ENCODE results near the gene SERPINA1. TPM values are rescaled to one million over a fixed set of nuclear protein-coding genes. Genes with fewer than 3 reads are reported as not detected.

SERPINA1 gene
- total and polyA plus RNA-seq, 2 experiments from 2014 or later, result 0.69 to 2.6 TPM

DNA sequence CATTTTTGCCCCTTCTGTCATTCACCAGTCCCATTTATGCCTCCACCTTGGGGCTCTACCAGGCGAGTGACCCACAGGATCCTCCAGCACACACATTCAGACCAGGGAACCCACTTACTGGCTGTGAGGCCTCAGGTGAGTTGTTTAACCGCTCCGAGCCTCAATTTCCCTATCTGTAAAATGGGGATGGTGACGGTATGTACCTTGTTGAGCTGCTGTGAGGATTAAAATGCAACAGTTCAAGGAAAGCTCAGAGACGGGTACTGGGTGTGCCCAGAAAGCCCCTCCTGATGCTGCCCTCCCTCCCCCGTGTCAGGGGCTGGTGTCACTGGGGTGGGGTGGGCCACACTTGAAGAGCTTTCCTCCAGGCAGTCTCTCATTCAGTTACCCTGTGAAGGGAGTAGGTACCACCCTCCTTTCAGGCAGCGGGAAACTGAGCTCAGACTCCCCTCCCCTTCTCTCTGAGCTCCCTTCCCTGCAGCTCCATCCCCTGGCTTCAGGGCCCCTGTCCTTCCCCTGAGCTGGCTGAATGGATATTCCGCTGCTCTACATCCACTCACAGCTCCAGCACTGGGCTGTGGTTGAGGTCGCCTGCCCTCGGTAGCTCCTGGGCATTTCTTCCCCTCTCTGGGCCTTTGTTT, 1.4 kb upstream of the SERPINA1 start:
- TF ChIP-seq, protein P1, sequence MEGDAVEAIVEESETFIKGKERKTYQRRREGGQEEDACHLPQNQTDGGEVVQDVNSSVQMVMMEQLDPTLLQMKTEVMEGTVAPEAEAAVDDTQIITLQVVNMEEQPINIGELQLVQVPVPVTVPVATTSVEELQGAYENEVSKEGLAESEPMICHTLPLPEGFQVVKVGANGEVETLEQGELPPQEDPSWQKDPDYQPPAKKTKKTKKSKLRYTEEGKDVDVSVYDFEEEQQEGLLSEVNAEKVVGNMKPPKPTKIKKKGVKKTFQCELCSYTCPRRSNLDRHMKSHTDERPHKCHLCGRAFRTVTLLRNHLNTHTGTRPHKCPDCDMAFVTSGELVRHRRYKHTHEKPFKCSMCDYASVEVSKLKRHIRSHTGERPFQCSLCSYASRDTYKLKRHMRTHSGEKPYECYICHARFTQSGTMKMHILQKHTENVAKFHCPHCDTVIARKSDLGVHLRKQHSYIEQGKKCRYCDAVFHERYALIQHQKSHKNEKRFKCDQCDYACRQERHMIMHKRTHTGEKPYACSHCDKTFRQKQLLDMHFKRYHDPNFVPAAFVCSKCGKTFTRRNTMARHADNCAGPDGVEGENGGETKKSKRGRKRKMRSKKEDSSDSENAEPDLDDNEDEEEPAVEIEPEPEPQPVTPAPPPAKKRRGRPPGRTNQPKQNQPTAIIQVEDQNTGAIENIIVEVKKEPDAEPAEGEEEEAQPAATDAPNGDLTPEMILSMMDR (IDR thresholded peaks at IDR 0.05; ENCODE audit: low read depth, low read length), result no peak

DNA sequence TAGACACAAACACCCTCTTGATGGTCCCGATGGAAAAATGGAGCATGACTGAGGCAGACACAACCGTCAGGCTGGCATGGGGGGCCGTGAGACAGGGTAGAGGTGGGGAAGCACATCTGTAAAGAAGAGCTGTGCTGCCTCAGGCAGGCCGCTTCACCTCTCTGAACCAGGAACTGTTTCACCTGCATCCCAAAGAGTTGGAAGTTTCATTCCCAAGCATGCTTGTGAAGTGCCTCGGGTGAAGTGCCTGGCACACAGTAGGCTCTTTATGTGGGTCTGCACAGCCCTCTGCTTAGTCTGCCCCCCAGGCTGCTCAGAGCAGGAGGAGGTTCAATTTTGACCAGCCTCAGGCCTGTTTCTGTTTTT, 685 bp upstream of the SERPINA1 start:
- DNase-seq (ENCODE audit: low read depth in 1 of 2, low spot score in 1 of 2), result no peak
- TF ChIP-seq, protein P1 (IDR thresholded peaks at IDR 0.05; ENCODE audit: low read depth, low read length), result no peak
- H3K27me3 ChIP-seq, result no peaks in the 10 kb centered on the region
- no peaks in the 10 kb centered on the region for H3K9me3 ChIP-seq (ENCODE audit: low read depth)
- no peaks in the 10 kb centered on the region for H3K36me3 ChIP-seq
- H3K27ac ChIP-seq, result no peak overlapping the region
- H3K4me1 ChIP-seq (ENCODE audit: low read depth), result no peaks in the 10 kb centered on the region
- H3K4me3 ChIP-seq, result no peak overlapping the region

More for the DNA sequence above, 1.4 kb upstream of the SERPINA1 start:
- no peak for DNase-seq (ENCODE audit: low read depth in 1 of 2, low spot score in 1 of 2)
- H3K27ac ChIP-seq, result no peak overlapping the region
- H3K4me1 ChIP-seq (ENCODE audit: low read depth), result no peaks in the 10 kb centered on the region
- no peaks in the 10 kb centered on the region for H3K36me3 ChIP-seq
- H3K27me3 ChIP-seq, result no peaks in the 10 kb centered on the region
- H3K4me3 ChIP-seq, result no peak overlapping the region
- no peaks in the 10 kb centered on the region for H3K9me3 ChIP-seq (ENCODE audit: low read depth)

DNA sequence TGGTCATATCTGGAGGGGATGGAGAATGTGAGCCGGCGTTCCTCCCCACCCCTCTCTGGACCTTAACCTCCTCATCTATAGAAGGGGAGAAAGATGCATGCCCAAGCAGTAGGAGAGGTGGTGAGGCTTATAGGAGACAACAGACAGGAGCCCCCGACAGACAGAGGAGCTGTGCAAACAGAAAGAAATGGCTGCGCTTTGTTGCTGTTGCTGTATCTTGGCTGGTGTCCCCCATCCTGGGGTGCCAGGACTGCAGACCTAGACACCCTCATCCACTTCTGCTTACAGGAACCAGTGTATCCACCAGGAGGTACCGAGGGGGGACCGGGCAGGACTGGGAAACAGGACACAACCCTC, 397 bp downstream of the SERPINA1 start:
- Histone ChIP-seq H3K9me3 (ENCODE audit: low read depth) (no peaks in the 10 kb centered on the region), H3K36me3 (no peaks in the 10 kb centered on the region), H3K4me1 (ENCODE audit: low read depth) (no peaks in the 10 kb centered on the region), H3K4me3 (no peak overlapping the region), H3K27ac (no peak overlapping the region), H3K27me3 (no peaks in the 10 kb centered on the region)
- no peak for DNase-seq (ENCODE audit: low read depth in 1 of 2, low spot score in 1 of 2)
- TF ChIP-seq, protein P1 (IDR thresholded peaks at IDR 0.05; ENCODE audit: low read depth, low read length), result no peak

DNA sequence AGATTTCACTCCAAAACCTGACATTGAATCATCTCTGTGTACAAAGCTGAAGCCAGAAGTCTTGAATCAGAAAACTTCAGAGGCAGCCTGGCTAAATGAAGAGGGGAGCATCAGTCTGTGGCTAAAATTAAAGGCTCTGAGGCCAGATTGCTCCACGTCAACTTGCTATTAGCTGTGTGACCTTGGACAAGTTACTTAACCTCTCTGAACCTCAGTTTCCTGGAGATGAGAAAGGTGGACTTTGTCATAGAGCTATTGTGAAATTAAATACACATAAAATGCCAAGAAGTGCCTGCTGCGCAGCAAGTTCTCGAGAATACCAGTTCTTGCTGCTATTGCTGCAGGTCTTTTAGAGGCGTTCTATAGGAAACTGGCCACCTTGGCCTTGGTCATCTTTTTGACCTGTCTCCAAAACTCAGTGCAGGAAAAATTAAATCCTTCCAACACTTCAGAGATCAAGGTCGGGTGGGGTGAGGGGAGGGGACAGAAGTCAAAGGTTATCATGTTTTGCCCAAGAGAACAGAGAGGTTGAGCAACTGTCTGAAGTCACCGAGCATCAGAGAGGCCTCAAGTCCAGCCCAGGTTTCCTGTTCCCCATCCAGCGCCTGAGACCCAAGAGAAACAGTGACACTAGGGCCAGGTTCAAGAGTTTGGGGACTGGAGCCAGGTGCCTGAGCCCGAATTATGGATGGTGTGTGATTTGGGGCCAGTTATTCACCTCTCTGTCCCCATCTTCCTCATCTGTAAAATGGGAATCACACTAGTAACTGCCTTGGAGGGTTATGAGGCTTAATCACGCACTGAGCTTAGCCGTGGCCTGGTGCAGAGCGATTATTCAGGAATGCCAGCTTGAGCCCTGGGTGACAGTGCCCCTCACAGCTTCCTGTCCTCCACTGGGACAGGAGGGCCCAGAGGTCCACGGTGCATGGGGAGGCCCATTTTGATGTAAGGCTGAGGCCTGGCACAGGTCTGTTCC, 1.1 kb downstream of the SERPINA1 start:
- no peak for DNase-seq (ENCODE audit: low read depth in 1 of 2, low spot score in 1 of 2)
- TF ChIP-seq, protein P1 (IDR thresholded peaks at IDR 0.05; ENCODE audit: low read depth, low read length), result no peak
- Histone ChIP-seq H3K4me1 (ENCODE audit: low read depth) (no peaks in the 10 kb centered on the region), H3K4me3 (no peak overlapping the region), H3K36me3 (no peaks in the 10 kb centered on the region), H3K27me3 (no peaks in the 10 kb centered on the region), H3K9me3 (ENCODE audit: low read depth) (no peaks in the 10 kb centered on the region), H3K27ac (no peak overlapping the region)

DNA sequence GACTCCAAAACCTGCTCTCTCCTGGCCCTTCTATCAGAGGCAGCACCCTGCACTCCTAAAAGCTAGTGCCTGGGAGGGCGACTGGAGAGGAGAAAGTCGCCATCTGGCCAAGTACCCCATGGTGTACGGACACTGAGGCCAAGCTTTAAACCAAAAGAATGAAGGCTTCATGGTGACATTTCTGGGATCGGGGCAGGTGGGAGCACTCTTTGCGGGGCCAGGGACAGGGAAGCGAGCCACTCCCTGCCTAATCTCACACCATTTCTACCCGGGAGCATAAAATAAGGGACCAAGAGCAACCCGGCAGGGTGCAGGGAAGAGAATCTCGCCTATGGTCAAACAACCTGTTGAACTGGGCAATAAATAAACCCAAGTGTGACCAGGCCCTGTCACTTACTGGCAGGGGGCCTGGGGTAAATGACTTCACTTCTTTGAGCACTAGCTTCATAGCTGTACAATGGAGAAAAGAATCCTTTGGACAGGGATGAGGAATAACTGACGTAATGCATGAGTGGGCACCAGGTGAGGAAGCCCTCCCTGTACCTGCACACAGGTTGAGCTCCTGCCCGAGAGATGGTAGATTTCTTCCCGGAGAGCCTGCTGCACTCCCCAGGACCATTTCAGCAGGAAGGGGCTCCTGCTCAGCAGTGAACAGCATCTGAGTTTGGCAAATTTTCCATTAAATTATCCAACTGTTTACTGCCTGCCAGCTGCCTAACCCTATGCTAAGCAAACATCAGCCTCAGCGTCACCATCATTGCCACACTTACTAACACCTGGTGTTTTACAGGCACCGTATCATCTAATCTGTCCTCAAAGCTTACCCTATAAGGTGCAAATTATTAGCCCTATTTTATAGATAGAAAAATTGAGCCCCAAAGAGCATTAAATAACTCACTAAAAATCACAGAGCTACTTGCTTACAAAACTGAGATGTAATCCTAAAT, 2.0 kb downstream of the SERPINA1 start:
- Histone ChIP-seq H3K4me3 (no peak overlapping the region), H3K27me3 (no peaks in the 10 kb centered on the region), H3K36me3 (no peaks in the 10 kb centered on the region), H3K9me3 (ENCODE audit: low read depth) (no peaks in the 10 kb centered on the region), H3K4me1 (ENCODE audit: low read depth) (no peaks in the 10 kb centered on the region), H3K27ac (no peak overlapping the region)
- no peak for DNase-seq (ENCODE audit: low read depth in 1 of 2, low spot score in 1 of 2)
- TF ChIP-seq, protein P1 (IDR thresholded peaks at IDR 0.05; ENCODE audit: low read depth, low read length), result no peak
